ENCODE data around the gene AFF1.

AFF1 gene

GRCh38 chr4:87088186-87088585 lies 153.4 kb downstream of the AFF1 start:
- Histone ChIP-seq H3K27me3 (ENCODE audit: insufficient read depth, low read length) (no peaks in the 10 kb centered on the region), H3K14ac (ENCODE audit: low read length) (no peak overlapping the region), H3K27ac (ENCODE audit: low read depth, low read length) (no peak overlapping the region), H4K8ac (ENCODE audit: low read depth, low read length) (no peak overlapping the region), H3K23ac (ENCODE audit: low read length) (no peak overlapping the region), H3K18ac (ENCODE audit: low read length) (no peak overlapping the region), H2AFZ (ENCODE audit: insufficient read depth, low read length, poor library complexity) (no peak overlapping the region), H3K4ac (ENCODE audit: low read depth, low read length) (no peak overlapping the region), H3K79me1 (ENCODE audit: low read length) (no peaks in the 10 kb centered on the region), H4K91ac (ENCODE audit: low read depth, low read length) (no peak overlapping the region), H3K4me1 (ENCODE audit: control insufficient read depth in 1 of 2, insufficient read depth in 2 of 2, low read length in 2 of 2) (peaks cover 0 to 2% of the 10 kb centered on the region in 2 experiments), H4K12ac (ENCODE audit: low read depth, low read length) (no peak overlapping the region), H2BK120ac (ENCODE audit: insufficient read depth, low read length, poor library complexity) (no peak overlapping the region), H2BK12ac (ENCODE audit: low read length) (no peak overlapping the region), H2AK5ac (ENCODE audit: low read length) (no peak overlapping the region), H3K79me2 (ENCODE audit: control insufficient read depth, insufficient read depth, low read length, poor library complexity) (no peaks in the 10 kb centered on the region), H3K4me2 (ENCODE audit: low read length) (no peak overlapping the region), H2BK5ac (ENCODE audit: low read depth, low read length, poor library complexity) (no peak overlapping the region), H3K9me3 (ENCODE audit: insufficient read depth, low read depth, low read length) (no peaks in the 10 kb centered on the region), H3K36me3 (ENCODE audit: control insufficient read depth in 1 of 2, insufficient read depth in 2 of 2, low read length in 2 of 2) (peaks cover 0 to 3% of the 10 kb centered on the region in 2 experiments), H3K9ac (ENCODE audit: low read length) (no peak overlapping the region), H3K4me3 (ENCODE audit: low read depth, low read length) (no peak overlapping the region)
- WGBS (ENCODE audit: extremely low coverage, insufficient coverage, insufficient read length) = no CpG with 5 or more reads among the region's 8 CpGs
- no peak for DNase-seq

- Histone ChIP-seq H2BK120ac (ENCODE audit: insufficient read depth, low read length, poor library complexity) (no peak overlapping the region), H3K18ac (ENCODE audit: low read length) (no peak overlapping the region), H3K9me3 (ENCODE audit: insufficient read depth, low read depth, low read length) (no peaks in the 10 kb centered on the region), H3K23ac (ENCODE audit: low read length) (no peak overlapping the region), H3K79me2 (ENCODE audit: control insufficient read depth, insufficient read depth, low read length, poor library complexity) (no peaks in the 10 kb centered on the region), H3K79me1 (ENCODE audit: low read length) (no peaks in the 10 kb centered on the region), H2AFZ (ENCODE audit: insufficient read depth, low read length, poor library complexity) (no peak overlapping the region), H3K14ac (ENCODE audit: low read length) (no peak overlapping the region), H4K91ac (ENCODE audit: low read depth, low read length) (no peak overlapping the region), H3K9ac (ENCODE audit: low read length) (no peak overlapping the region), H3K27me3 (ENCODE audit: insufficient read depth, low read length) (no peaks in the 10 kb centered on the region), H3K4me1 (ENCODE audit: control insufficient read depth in 1 of 2, insufficient read depth in 2 of 2, low read length in 2 of 2) (peaks cover 0 to 2% of the 10 kb centered on the region in 2 experiments), H2BK5ac (ENCODE audit: low read depth, low read length, poor library complexity) (no peak overlapping the region), H4K8ac (ENCODE audit: low read depth, low read length) (no peak overlapping the region), H2AK5ac (ENCODE audit: low read length) (no peak overlapping the region), H3K36me3 (ENCODE audit: control insufficient read depth in 1 of 2, insufficient read depth in 2 of 2, low read length in 2 of 2) (peaks cover 0 to 3% of the 10 kb centered on the region in 2 experiments), H3K4me3 (ENCODE audit: low read depth, low read length) (no peak overlapping the region), H3K4me2 (ENCODE audit: low read length) (no peak overlapping the region), H3K4ac (ENCODE audit: low read depth, low read length) (no peak overlapping the region), H3K27ac (ENCODE audit: low read depth, low read length) (no peak overlapping the region), H2BK12ac (ENCODE audit: low read length) (no peak overlapping the region), H4K12ac (ENCODE audit: low read depth, low read length) (no peak overlapping the region)
- WGBS (ENCODE audit: extremely low coverage, insufficient coverage, insufficient read length) = no CpG with 5 or more reads among the region's 3 CpGs
- peak in 1 of 2 donors; percentile 43 for DNase-seq
Measured at GRCh38 chr4:87089368-87089767, 154.6 kb downstream of the AFF1 start.

- no peak overlapping the region for H2BK120ac ChIP-seq (ENCODE audit: insufficient read depth, low read length, poor library complexity)
- no peak overlapping the region for H3K4me3 ChIP-seq (ENCODE audit: low read depth, low read length)
- no peak overlapping the region for H2BK5ac ChIP-seq (ENCODE audit: low read depth, low read length, poor library complexity)
- H3K27ac ChIP-seq (ENCODE audit: low read depth, low read length) = no peak overlapping the region
- no peaks in the 10 kb centered on the region for H3K27me3 ChIP-seq (ENCODE audit: insufficient read depth, low read length)
- no peak overlapping the region for H3K18ac ChIP-seq (ENCODE audit: low read length)
- no peak overlapping the region for H3K4ac ChIP-seq (ENCODE audit: low read depth, low read length)
- DNase-seq = no peak
- H3K14ac ChIP-seq (ENCODE audit: low read length) = no peak overlapping the region
- H2AK5ac ChIP-seq (ENCODE audit: low read length) = no peak overlapping the region
- no peak overlapping the region for H4K8ac ChIP-seq (ENCODE audit: low read depth, low read length)
- WGBS (ENCODE audit: extremely low coverage, insufficient coverage, insufficient read length) = no CpG with 5 or more reads among the region's 3 CpGs
- no peak overlapping the region for H3K23ac ChIP-seq (ENCODE audit: low read length)
- no peak overlapping the region for H4K91ac ChIP-seq (ENCODE audit: low read depth, low read length)
- H3K9me3 ChIP-seq (ENCODE audit: insufficient read depth, low read depth, low read length) = no peaks in the 10 kb centered on the region
- H2BK12ac ChIP-seq (ENCODE audit: low read length) = no peak overlapping the region
- no peak overlapping the region for H3K4me2 ChIP-seq (ENCODE audit: low read length)
- no peaks in the 10 kb centered on the region for H3K79me2 ChIP-seq (ENCODE audit: control insufficient read depth, insufficient read depth, low read length, poor library complexity)
- no peak overlapping the region for H3K9ac ChIP-seq (ENCODE audit: low read length)
- peaks cover 0 to 2% of the 10 kb centered on the region in 2 experiments for H3K4me1 ChIP-seq (ENCODE audit: control insufficient read depth in 1 of 2, insufficient read depth in 2 of 2, low read length in 2 of 2)
- no peak overlapping the region for H2AFZ ChIP-seq (ENCODE audit: insufficient read depth, low read length, poor library complexity)
- H3K79me1 ChIP-seq (ENCODE audit: low read length) = no peaks in the 10 kb centered on the region
- H4K12ac ChIP-seq (ENCODE audit: low read depth, low read length) = no peak overlapping the region
- peaks cover 0 to 3% of the 10 kb centered on the region in 2 experiments for H3K36me3 ChIP-seq (ENCODE audit: control insufficient read depth in 1 of 2, insufficient read depth in 2 of 2, low read length in 2 of 2)
Measured at GRCh38 chr4:87090305-87090704, 155.5 kb downstream of the AFF1 start.

GRCh38 chr4:87092389-87093141 lies 157.8 kb downstream of the AFF1 start:
- Histone ChIP-seq H3K9ac (ENCODE audit: low read length) (no peak overlapping the region), H3K18ac (ENCODE audit: low read length) (no peak overlapping the region), H3K36me3 (ENCODE audit: control insufficient read depth in 1 of 2, insufficient read depth in 2 of 2, low read length in 2 of 2) (peaks cover 1 to 3% of the 10 kb centered on the region in 2 experiments)

More at GRCh38 chr4:87092389-87093141, 157.8 kb downstream of the AFF1 start:
- H3K4ac ChIP-seq (ENCODE audit: low read depth, low read length) = no peak overlapping the region
- WGBS (ENCODE audit: extremely low coverage, insufficient coverage, insufficient read length) = no CpG with 5 or more reads among the region's 4 CpGs
- no peaks in the 10 kb centered on the region for H3K79me1 ChIP-seq (ENCODE audit: low read length)
- no peak overlapping the region for H3K4me3 ChIP-seq (ENCODE audit: low read depth, low read length)
- H2AK5ac ChIP-seq (ENCODE audit: low read length) = no peak overlapping the region
- no peak overlapping the region for H4K8ac ChIP-seq (ENCODE audit: low read depth, low read length)
- H3K23ac ChIP-seq (ENCODE audit: low read length) = no peak overlapping the region
- H4K91ac ChIP-seq (ENCODE audit: low read depth, low read length) = no peak overlapping the region
- no peak overlapping the region for H2BK5ac ChIP-seq (ENCODE audit: low read depth, low read length, poor library complexity)
- H3K4me1 ChIP-seq (ENCODE audit: control insufficient read depth in 1 of 2, insufficient read depth in 2 of 2, low read length in 2 of 2) = no peaks in the 10 kb centered on the region
- H2BK120ac ChIP-seq (ENCODE audit: insufficient read depth, low read length, poor library complexity) = no peak overlapping the region
- no peaks in the 10 kb centered on the region for H3K9me3 ChIP-seq (ENCODE audit: insufficient read depth, low read depth, low read length)
- no peak overlapping the region for H2AFZ ChIP-seq (ENCODE audit: insufficient read depth, low read length, poor library complexity)
- no peak overlapping the region for H3K4me2 ChIP-seq (ENCODE audit: low read length)
- H3K14ac ChIP-seq (ENCODE audit: low read length) = no peak overlapping the region
- H4K12ac ChIP-seq (ENCODE audit: low read depth, low read length) = no peak overlapping the region
- no peaks in the 10 kb centered on the region for H3K27me3 ChIP-seq (ENCODE audit: insufficient read depth, low read length)
- H2BK12ac ChIP-seq (ENCODE audit: low read length) = no peak overlapping the region
- H3K27ac ChIP-seq (ENCODE audit: low read depth, low read length) = no peak overlapping the region
- no peaks in the 10 kb centered on the region for H3K79me2 ChIP-seq (ENCODE audit: control insufficient read depth, insufficient read depth, low read length, poor library complexity)
- peak; percentile 71 to 82 for DNase-seq

Data from trophoblast cell (in vitro differentiated cells and primary cell).